ENCODE results near the gene THADA.

- TF ChIP-seq, protein P1, sequence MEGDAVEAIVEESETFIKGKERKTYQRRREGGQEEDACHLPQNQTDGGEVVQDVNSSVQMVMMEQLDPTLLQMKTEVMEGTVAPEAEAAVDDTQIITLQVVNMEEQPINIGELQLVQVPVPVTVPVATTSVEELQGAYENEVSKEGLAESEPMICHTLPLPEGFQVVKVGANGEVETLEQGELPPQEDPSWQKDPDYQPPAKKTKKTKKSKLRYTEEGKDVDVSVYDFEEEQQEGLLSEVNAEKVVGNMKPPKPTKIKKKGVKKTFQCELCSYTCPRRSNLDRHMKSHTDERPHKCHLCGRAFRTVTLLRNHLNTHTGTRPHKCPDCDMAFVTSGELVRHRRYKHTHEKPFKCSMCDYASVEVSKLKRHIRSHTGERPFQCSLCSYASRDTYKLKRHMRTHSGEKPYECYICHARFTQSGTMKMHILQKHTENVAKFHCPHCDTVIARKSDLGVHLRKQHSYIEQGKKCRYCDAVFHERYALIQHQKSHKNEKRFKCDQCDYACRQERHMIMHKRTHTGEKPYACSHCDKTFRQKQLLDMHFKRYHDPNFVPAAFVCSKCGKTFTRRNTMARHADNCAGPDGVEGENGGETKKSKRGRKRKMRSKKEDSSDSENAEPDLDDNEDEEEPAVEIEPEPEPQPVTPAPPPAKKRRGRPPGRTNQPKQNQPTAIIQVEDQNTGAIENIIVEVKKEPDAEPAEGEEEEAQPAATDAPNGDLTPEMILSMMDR (IDR thresholded peaks at IDR 0.05; ENCODE audit: extremely low read depth in 1 of 2, insufficient read depth in 1 of 2, low read depth in 1 of 2, low read length in 2 of 2): no peak
- TF ChIP-seq MYC (IDR thresholded peaks at IDR 0.05; ENCODE audit: low read depth, low read length): no peak
Measured at GRCh38 chr2:43318791-43319190, 277.0 kb downstream of the THADA start.

All from endothelial cell of umbilical vein (primary cell).